ENCODE results near the gene TBC1D9B. TPM values are rescaled to one million over a fixed set of nuclear protein-coding genes. Genes with fewer than 3 reads are reported as not detected.

Gene TBC1D9B
- total and polyA plus RNA-seq, 11 donors: 29.3 to 68.9 (median 43.1) TPM

DNA sequence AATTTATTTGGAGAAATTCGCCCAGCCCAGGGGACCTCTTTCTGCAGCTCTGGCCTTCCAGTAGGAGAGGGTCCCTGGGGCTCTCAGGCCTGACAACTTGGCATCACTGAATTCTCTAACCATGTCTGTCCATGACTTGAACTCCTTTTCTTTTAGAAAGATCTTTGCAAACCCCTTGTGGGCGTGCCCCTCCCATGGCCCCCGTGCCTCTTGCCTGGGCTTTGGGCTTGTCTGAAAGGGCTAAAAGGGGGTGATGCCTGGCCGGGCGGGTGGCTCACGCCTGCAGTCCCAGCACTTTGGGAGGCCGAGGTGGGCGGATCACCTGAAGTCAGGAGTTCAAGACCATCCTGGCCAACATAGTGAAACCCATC, 90.2 kb downstream of the TBC1D9B start:
- Histone ChIP-seq H3K4me1 (peaks cover 12 to 47% (median 40%) of the 10 kb centered on the region in 12 donors), H3K36me3 (peaks cover 0 to 16% (median 6%) of the 10 kb centered on the region in 9 donors), H3K27ac (peak overlapping the region in 10 of 12 donors; percentile 9 to 100 (median 86)), H3K27me3 (no peaks in the 10 kb centered on the region), H3K9me3 (no peaks in the 10 kb centered on the region), H3K4me3 (peak overlapping the region in 11 of 12 donors; percentile 22 to 63 (median 56))
- DNase-seq: peak in 1 of 5 donors; percentile 29
- intact Hi-C loops (cut with DNase I): no loop called here
- 87 to 95% (median 90%) methylated on average over 8 of the region's 8 CpGs for WGBS, 4 donors
- no peak for TF ChIP-seq CTCF (IDR thresholded peaks at IDR 0.05)
- TF ChIP-seq POLR2A (IDR thresholded peaks at IDR 0.05): no peak
- ATAC-seq: no peak

GRCh38 chr5:179816796-179817469, 90.8 kb downstream of the TBC1D9B start:
- DNase-seq (peak in 1 of 5 donors; percentile 49), ATAC-seq (no peak)
- 1 to 5% (median 1%) methylated on average over 8 to 72 of the region's 72 CpGs for WGBS, 4 donors
- intact Hi-C loops (cut with DNase I): no loop called here
- H3K9me3 ChIP-seq: no peaks in the 10 kb centered on the region
- H3K4me3 ChIP-seq: peak overlapping the region; percentile 22 to 63 (median 56)
- H3K27me3 ChIP-seq: no peaks in the 10 kb centered on the region
- peaks cover 9 to 42% (median 35%) of the 10 kb centered on the region in 12 donors for H3K4me1 ChIP-seq
- H3K27ac ChIP-seq: peak overlapping the region in 10 of 12 donors; percentile 9 to 99 (median 57)
- peaks cover 0 to 15% (median 5%) of the 10 kb centered on the region in 9 donors for H3K36me3 ChIP-seq
- TF ChIP-seq POLR2A (IDR thresholded peaks at IDR 0.05) (no peak), CTCF (IDR thresholded peaks at IDR 0.05) (peak in 4 of 12 donors; percentile 6 to 27 (median 12))

- peak in 2 of 5 donors; percentile 31 to 61 for DNase-seq
These were observed 91.3 kb downstream of the TBC1D9B start for GRCh38 chr5:179816401-179816795.

More at GRCh38 chr5:179816401-179816795, 91.3 kb downstream of the TBC1D9B start:
- Histone ChIP-seq H3K36me3 (peaks cover 0 to 14% (median 4%) of the 10 kb centered on the region in 9 donors), H3K9me3 (no peaks in the 10 kb centered on the region), H3K4me1 (peaks cover 9 to 40% (median 33%) of the 10 kb centered on the region in 12 donors), H3K27ac (peak overlapping the region in 7 of 12 donors; percentile 9 to 99 (median 72)), H3K4me3 (peak overlapping the region; percentile 22 to 63 (median 56)), H3K27me3 (no peaks in the 10 kb centered on the region)
- intact Hi-C loops (cut with DNase I): no loop called here
- 45 to 60% (median 56%) methylated on average over 23 of the region's 23 CpGs for WGBS, 4 donors
- no peak for ATAC-seq
- TF ChIP-seq CTCF (IDR thresholded peaks at IDR 0.05) (no peak), POLR2A (IDR thresholded peaks at IDR 0.05) (no peak)

All from heart left ventricle (tissue), 16 donors.